ENCODE results near the gene EIF4B. TPM values are rescaled to one million over a fixed set of nuclear protein-coding genes. Genes with fewer than 3 reads are reported as not detected.

The EIF4B gene
- total RNA-seq, 1 experiment from 2014 or later = 713 TPM

DNA sequence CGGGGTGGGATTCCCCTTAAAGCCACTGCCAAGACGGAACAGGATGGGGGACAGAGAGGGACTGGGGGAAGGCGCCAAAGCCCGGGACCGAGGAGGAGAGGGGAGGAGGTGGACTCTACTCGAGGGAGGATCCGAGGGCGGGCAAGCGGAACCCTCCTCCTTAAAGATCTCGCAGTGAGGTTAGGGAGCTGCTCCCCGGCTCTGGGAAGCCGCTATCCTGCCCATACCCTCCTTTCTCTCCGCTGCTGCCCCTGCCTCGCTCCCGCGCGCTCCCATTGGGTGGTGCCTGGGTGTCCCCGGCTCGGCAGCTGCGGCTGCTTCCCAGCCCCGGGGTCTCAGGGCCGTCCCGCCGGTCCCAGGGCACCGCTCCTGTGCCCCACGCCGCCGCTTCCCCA, 40.9 kb upstream of the EIF4B start:
- Mint-ChIP-seq H3K27ac (no peak overlapping the region), H3K4me1 (peaks cover 14% of the 10 kb centered on the region in 2 experiments), H3K4me3 (peak overlapping the region; percentile 48 to 75), H3K9me3 (no peaks in the 10 kb centered on the region; a peak in 2 of 5 replicates), H3K36me3 (ENCODE audit: insufficient read depth in 1 of 3, low read depth in 3 of 3) (no peaks in the 10 kb centered on the region), H3K27me3 (ENCODE audit: low read depth) (peaks cover 39% of the 10 kb centered on the region)
- H3K18ac ChIP-seq (ENCODE audit: insufficient read length, low read depth, low read length) = peak overlapping the region; percentile 59
- H2BK5ac ChIP-seq (ENCODE audit: insufficient read length, low read length) = no peak overlapping the region
- no peak overlapping the region for H3K27ac ChIP-seq (ENCODE audit: insufficient read length, low read depth, low read length)
- H3K79me1 ChIP-seq (ENCODE audit: insufficient read depth, low read depth, low read length, poor library complexity, severe bottlenecking) = no peaks in the 10 kb centered on the region
- H3K9ac ChIP-seq (ENCODE audit: extremely low read depth, insufficient read length, low read length) = no peak overlapping the region
- H3K27me3 ChIP-seq (ENCODE audit: insufficient read depth, low read length) = no peaks in the 10 kb centered on the region; the same call in 1 of the 2 replicates
- H3K79me2 ChIP-seq (ENCODE audit: insufficient read depth, low read length) = no peaks in the 10 kb centered on the region
- H3T11ph ChIP-seq (ENCODE audit: low read length) = no peak overlapping the region
- H4K8ac ChIP-seq (replicated peaks; ENCODE audit: insufficient read length, low read depth, low read length) = no peak overlapping the region
- H4K91ac ChIP-seq (ENCODE audit: insufficient read length, low read depth, low read length) = no peak overlapping the region
- H3K9me3 ChIP-seq (ENCODE audit: control insufficient read depth, low read depth, low read length) = no peaks in the 10 kb centered on the region
- peak; percentile 77 for DNase-seq
- no peaks in the 10 kb centered on the region for H4K20me1 ChIP-seq (ENCODE audit: control insufficient read depth, insufficient read depth, insufficient read length)
- H3K4ac ChIP-seq (ENCODE audit: low read depth, low read length) = no peak overlapping the region
- no peak overlapping the region for H2BK12ac ChIP-seq (ENCODE audit: insufficient read length, low read depth, low read length)
- H3K23ac ChIP-seq (ENCODE audit: insufficient read length, low read depth, low read length) = no peak overlapping the region
- TF ChIP-seq, protein P1, sequence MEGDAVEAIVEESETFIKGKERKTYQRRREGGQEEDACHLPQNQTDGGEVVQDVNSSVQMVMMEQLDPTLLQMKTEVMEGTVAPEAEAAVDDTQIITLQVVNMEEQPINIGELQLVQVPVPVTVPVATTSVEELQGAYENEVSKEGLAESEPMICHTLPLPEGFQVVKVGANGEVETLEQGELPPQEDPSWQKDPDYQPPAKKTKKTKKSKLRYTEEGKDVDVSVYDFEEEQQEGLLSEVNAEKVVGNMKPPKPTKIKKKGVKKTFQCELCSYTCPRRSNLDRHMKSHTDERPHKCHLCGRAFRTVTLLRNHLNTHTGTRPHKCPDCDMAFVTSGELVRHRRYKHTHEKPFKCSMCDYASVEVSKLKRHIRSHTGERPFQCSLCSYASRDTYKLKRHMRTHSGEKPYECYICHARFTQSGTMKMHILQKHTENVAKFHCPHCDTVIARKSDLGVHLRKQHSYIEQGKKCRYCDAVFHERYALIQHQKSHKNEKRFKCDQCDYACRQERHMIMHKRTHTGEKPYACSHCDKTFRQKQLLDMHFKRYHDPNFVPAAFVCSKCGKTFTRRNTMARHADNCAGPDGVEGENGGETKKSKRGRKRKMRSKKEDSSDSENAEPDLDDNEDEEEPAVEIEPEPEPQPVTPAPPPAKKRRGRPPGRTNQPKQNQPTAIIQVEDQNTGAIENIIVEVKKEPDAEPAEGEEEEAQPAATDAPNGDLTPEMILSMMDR (conservative IDR thresholded peaks at IDR 0.05) = no peak
- H2BK15ac ChIP-seq (ENCODE audit: low read depth, low read length) = no peak overlapping the region
- H3K4me2 ChIP-seq (ENCODE audit: insufficient read depth, insufficient read length, low read length) = peak overlapping the region; percentile 59
- no peak overlapping the region for H2BK120ac ChIP-seq (ENCODE audit: low read depth, low read length, poor library complexity, severe bottlenecking)
- no peak overlapping the region for H3K56ac ChIP-seq (ENCODE audit: insufficient read length, low read depth, low read length)
- H2BK20ac ChIP-seq (ENCODE audit: low read depth, low read length, poor library complexity, severe bottlenecking) = no peak overlapping the region
- H2AK5ac ChIP-seq (ENCODE audit: insufficient read length, low read length) = no peak overlapping the region
- H3K23me2 ChIP-seq (ENCODE audit: insufficient read length, low read depth, low read length, poor library complexity, severe bottlenecking) = peaks cover 9% of the 10 kb centered on the region
- no peaks in the 10 kb centered on the region; the same call in 1 of the 2 replicates for H3K4me1 ChIP-seq (ENCODE audit: insufficient read depth, low read length)
- no CpG with 5 or more reads among the region's 28 CpGs for WGBS (ENCODE audit: extremely low coverage, insufficient read length, low lambda C conversion rate)
- H2AFZ ChIP-seq (ENCODE audit: low read length) = no peak overlapping the region
- H3K14ac ChIP-seq (ENCODE audit: insufficient read depth, low read length) = peak overlapping the region; percentile 62; the same call in 1 of the 2 replicates
- no peak overlapping the region for H4K5ac ChIP-seq (ENCODE audit: insufficient read length, low read depth, low read length)
